Left hindlimb (tissue), 1 donor: ENCODE results near the gene THAP4.
A peak's percentile ranks its signal among the peaks of the same experiment; 100 is the strongest.
"Not testable (repeated sequence)": the region's sequence is repeated elsewhere in the genome, so short reads cannot be mapped to it uniquely, and the experiment has no call there.

ENCODE experiments used
- DNase-seq: peaks from one replicate; pipeline ENCODE4 v3.0.0-alpha.2; 2018

THAP4 gene

DNA sequence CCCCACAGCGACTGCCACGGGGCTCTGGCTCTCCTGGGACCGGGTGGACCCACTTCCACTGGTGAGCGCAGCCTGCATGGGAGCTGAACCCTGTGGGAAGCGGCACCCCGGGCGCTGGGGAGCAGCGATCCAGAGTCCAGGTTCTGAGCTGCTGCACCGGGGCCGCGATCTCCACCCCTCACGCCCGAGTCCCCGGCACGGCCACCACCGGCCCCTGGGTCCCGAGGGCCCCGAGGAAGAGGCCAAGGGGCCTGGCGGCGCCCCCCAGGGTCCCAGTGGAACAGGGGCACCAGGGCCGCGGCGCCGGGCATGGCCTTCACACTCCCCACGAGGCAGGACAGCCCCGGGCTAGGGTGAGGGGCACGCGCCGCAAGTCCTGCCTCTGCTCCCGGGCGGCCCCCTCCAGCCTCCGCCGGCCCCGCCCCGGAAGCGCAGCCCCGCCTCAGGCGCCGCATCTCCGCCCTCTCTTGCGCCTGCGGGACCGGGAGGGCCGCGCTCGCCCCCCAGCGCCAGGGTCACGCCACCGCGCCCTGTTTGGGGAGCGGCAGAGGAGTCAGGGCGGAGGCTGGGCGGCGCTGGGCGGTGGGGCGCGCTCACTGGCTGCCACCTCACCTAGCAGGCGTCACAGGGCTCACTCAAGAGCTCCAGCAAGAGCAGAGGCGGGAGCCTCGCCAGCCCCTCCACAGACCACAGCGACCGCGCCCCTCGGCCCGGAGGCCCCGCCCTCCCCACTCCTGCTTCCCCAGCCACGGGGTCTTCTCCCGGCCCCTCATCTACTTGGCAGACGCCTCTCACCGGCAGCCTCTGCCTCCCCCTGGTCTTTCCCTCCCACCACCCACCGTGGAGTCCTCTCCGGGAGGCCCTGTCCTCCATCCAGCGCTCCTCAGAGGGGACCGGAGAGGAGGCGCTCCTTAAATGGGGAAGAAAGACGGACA, 26.8 kb downstream of the THAP4 start:
- DNase-seq = peak; percentile 85

DNA sequence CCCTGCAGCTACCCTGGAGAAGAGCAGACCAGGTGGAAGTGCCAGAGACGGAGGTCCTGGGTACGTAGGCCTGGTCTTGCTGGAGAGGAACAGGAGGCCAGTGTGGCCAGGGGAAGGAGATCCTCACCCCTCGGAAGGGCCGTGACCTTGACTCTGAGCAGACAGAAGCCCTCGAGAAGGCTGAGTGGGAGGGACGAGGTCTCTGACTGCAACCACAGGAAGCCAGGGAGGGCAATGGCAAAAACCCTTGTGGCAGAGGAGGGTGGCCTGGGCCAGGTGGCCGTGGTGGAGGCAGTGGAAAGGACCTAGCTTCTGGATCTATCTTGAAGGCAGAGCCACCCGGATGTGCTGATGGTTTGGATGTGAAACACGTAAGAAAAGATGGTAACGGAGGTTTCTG, 28.1 kb downstream of the THAP4 start:
- DNase-seq = no peak

DNA sequence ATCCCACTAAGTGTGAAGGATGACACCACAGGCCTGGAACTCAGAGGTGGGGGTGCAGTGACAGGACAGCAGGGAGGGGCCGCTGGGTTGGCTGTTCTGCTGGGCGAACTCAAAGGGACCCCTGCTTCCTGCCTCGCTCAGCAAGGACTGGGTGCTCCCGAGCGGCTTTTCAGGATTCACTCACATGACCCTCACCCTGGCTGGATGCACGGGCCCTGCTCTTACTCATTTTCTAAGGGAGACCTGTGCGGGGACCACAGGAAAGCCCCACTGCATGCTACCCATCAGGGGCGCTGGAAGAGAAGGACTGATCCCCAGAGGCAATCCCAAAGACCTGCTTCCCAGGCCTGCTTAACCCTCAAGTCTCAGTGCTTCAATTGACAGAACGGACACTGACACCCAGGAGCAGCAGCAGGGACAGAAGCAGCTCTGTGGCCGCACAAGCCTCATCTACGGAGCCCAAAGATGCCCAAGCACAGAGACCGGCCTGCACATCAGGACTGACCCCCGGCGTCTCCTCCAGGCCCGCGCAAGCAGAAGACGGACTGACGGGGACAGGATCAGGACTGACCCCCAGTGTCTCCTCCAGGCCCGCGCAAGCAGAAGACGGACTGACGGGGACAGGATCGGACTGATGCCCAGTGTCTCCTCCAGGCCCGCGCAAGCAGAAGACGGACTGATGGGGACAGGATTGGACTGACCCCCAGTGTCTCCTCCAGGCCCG, 29.6 kb downstream of the THAP4 start:
- DNase-seq = no peak

DNA sequence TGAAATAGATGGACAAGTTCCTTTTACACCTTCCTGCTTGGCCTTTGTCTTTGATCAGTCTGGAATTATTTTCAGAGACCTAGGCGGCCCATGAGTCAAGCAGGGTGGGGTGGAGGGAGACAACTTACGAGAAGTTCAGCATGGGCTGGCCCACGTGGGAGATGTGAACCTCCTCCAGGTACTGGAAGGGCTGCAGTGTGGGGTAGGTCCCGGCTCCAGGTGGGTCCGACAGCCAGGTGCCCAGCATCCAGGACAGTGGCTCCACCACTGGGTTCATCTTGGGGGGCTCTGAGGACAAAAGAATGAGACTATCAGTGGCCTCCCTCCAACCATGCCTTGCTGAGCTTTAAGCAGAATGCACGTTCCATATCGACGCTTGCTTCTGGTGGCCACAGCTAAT, 30.8 kb downstream of the THAP4 start:
- DNase-seq = no peak

DNA sequence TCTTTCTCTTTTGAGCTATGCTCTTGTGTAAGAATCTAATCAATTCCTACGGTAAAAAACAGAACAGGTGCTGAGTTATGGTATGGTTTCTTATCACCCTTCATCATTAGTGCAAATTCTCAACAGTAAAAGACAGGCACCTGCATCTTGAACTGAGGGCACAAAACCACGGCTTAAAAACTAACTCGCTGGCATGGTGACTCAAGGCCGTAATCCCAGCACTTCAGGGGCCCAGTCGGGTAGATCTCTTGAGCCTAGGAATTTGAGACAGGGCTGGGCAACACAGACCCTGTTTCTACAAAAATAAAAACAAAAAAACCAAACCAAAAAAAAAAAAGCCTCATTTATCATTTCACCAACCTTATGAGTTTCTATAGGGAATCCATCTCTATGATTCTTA, 33.3 kb downstream of the THAP4 start:
- no peak for DNase-seq

DNA sequence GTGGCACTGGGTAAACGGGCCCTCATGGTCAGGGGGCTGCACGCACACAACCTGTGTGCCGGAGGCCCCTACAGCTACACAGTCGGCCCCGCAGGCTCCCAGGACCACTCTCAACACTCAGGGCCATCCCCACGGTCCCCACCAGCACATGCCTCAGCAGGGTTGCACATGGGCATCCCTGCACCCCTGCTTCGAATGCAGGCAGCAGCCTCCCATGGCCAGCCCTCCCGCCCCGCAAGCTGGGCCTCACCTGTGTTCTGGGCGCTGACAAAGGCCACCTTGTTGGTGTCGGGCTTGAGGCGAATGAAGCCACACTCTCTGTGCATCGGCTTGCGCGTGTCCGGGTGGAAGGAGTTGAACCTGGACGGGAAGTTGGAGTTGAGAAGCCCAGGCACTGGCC, 34.2 kb downstream of the THAP4 start:
- no peak for DNase-seq

DNA sequence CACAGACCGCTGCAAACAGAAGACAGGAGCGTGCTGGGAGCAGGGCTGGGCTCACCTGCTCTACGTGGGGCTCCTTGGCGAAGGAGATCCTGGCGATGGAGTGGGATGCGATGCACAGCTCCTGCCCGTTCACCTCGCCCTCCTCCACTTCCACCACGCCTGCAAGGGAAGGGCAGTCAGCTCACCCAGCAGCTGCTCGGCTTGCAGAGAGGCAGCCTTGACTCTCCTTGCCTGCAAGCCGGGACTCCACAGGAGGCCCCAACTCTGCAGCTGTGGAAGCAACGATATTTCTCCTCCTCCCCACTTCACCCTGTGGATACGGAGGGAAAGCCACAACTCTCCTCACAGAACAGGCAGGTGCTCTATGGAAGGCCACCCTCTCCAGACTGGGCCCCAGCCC, 35.1 kb downstream of the THAP4 start:
- no peak for DNase-seq

DNA sequence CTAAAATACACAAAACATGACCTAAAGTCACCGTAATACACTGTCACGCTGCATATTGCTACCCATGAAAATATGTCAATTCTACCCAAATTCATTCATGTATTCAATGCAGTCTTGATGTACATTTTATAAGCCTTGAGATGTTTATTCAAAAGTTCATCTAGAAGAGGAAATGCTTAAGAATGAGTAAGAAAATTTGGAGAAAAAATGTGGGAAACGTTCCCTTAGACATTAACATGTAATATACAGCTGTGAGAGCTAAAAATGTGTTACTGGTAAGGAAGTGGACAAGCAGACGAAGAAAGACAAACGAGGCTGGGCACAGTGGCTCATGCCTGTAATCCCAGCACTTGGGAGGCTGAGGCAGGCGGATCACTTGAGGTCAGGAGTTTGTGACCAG, 37.3 kb downstream of the THAP4 start:
- no peak for DNase-seq

DNA sequence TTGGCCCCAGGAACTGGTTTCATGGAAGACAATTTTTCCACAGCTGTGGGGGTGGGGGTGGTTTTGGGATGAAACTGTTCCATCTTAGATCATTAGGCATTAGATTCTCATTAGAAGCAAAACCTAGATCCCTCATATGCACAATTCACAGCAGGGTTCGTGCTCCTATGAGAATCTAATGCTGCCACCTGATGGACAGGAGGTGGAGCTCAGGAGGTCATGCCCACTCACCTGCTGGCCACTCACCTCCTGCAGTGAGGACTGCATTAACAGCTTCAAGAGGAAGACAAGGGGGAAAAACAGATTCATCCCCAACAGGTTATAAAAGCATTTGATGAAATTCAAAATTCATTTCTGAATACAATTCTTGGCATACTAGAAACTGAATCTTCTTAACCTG, 38.5 kb downstream of the THAP4 start:
- no peak for DNase-seq

DNA sequence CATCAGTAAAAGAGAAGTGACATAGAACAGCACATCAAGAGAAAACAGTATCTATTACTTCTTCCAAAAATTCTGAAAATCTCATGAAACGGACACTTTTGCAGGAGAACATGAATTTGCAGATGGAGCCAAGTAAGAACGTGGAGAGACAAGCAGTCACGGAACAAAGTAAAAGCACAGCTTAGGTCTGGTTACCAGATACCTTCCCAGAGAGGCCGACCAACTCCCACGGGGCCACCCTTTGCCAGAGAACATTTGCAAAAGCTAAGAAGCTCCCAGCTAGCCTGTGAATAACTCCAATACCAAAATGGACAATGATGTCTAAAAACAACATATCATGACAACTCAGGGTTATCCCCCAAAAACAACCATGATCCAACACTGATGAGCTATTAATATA, 38.9 kb downstream of the THAP4 start:
- no peak for DNase-seq

DNA sequence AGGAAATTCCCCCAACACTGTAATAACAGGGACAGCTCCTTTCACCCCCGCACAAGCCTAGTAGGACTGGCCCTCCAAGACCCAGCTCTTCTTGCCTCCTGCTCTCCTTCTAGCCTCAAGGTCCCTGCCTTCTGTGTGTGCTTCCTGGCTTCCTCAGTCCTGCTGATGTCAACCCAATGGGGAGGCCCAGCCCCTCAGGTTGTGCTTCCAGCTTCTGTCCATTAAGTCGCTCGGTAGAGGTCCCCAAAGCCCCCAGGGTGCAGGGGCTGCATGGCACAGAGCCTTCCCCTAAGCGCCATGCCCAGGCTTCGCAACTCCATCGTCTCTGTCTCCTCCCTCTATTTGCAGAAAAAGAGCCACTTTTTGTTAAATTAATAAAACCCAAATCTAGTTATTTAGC, 39.4 kb downstream of the THAP4 start:
- no peak for DNase-seq

DNA sequence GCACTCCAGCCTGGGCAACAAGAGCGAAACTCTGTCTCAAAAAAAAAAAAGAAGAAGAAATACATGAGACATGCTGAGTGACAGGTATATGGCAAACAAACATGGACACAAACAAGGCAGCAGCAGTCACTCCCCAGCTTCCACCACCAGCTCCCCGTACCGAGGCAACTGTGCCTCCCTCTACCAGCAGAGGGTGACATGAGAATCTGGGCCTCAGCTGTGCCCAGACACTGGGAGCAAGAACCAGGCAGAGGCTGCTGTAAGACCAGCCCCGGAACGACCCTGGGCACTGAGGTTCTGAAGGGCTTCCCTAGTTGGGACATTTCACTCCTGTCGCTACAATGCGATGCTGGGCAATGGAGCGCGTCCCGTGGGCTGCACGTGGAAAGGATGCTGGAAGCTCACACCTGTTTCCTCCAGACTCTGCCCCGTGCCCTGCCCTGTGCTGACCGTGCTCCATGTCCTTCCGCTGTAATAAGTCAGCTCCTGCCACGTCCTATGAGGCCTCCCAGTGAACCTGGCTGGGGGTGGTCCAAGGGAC, 41.3 kb downstream of the THAP4 start:
- DNase-seq = no peak

DNA sequence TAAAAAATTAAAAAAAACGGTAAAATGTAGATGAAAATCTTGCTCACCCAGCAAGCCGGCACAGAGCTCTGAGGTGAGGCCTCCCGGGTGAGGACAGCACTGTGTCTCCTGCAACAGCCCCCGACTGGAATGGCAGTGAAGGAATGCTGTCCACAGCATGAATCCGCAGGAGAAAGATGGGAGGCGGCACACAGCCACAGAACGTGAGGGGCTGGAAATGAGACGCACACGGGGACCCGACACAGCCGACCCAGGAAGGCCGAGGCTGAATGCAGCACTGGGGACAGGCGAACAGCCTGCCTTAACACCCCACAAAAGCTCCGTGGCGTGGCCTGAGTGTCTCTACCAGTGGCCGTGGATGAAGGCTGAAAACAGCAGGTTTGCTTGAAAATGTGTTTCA, 43.7 kb downstream of the THAP4 start:
- DNase-seq = no peak

DNA sequence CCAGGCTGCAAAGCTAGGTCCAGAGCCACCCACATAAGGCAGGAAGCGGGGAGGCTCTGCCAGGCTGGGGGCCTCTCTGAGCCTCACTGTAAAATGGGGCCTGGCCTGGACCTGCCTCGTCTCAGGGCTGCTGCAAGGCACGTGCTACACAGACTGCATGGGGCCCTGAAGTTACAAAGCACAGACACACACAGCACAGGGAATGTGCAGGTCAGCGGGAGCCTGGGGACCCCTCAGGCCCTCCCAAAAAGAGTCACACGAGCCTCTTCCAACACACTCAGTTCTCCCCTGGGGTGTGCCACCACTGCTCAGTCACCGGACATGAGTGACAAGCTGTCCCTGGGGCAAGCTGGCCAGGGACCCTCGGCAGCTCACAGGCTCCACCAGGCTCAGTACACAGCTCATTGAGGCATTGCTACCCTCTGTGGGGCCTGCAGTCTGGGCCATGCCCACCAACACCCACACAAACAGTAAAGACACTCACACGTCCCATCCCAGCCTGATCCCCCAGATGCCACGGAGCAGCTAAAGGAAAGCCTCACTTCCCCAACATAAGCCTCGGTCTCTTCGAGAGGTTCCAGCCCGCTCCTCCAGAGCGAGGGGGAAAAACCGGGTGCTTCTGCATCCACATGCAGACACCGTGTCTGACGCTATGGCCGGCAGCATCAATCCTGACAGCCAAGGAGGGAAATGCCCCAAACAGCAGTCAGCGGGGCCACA, 44.7 kb downstream of the THAP4 start:
- no peak for DNase-seq

DNA sequence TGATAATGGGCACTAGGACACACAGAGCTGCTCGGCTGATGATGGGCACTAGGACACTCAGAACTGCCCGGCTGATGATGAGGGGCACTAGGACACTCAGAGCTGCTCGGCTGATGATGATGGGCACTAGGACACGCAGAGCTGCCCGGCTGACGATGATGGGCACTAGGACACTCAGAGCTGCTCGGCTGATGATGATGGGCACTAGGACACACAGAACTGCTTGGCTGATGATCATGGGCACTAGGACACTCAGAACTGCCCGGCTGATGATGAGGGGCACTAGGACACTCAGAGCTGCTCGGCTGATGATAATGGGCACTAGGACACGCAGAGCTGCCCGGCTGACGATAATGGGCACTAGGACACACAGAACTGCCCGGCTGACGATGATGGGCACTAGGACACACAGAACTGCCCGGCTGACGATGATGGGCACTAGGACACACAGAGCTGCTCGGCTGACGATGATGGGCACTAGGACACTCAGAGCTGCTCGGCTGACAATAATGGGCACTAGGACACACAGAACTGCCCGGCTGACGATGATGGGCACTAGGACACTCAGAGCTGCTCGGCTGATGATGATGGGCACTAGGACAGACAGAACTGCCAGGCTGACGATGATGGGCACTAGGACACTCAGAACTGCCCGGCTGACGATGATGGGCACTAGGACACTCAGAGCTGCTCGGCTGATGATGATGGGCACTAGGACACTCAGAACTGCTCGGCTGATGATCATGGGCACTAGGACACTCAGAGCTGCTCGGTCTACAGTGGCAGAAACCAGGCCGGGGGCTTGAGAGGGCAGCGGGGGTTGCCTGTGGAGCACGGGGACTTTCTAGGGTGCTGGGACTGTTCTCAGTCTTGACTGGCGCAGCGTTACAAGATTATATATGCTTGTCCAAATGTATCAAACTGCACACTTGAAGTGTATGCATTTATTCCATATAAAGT, 46.2 kb downstream of the THAP4 start:
- DNase-seq = not testable (repeated sequence)

DNA sequence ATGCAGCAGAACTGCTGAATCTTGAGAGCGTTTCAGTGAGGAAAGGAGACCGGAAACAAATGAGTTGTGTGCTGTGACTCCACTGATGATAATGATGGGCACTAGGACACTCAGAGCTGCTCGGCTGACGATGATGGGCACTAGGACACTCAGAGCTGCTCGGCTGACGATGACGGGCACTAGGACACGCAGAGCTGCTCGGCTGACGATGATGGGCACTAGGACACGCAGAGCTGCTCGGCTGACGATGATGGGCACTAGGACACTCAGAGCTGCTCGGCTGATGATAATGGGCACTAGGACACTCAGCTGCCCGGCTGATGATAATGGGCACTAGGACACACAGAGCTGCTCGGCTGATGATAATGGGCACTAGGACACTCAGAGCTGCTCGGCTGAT, 47.1 kb downstream of the THAP4 start:
- not testable (repeated sequence) for DNase-seq

DNA sequence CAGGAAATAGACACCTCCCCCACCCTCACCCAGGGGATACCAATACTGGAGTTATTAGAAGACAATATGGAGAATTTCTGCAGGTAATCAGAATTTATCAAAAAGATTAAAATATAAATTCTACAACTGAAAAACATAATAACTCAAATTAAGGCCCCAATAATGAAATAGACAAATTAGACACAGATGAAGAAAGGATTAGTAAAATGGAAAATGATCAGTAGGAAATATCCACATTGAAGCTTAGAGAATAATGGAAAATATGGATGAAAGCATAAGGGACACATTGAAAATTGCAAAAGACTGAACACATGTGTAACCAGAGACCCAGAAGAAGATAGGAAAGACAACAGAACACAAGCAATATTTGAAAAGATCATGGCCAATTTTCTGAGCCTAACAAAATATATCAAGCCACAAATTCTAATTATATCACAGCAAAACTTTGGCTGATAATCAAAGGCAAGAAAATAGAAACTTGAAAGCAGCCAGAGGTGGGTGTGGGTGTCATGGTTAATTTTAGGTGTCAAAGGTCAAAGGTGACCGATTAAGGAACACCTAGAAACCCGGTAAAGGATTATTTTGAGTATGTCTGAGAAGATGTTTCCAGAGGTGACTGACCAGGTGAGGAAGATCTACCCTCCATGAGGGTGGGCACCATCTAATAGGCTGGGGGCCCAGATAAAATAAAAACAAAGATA, 50.2 kb downstream of the THAP4 start:
- DNase-seq = no peak

DNA sequence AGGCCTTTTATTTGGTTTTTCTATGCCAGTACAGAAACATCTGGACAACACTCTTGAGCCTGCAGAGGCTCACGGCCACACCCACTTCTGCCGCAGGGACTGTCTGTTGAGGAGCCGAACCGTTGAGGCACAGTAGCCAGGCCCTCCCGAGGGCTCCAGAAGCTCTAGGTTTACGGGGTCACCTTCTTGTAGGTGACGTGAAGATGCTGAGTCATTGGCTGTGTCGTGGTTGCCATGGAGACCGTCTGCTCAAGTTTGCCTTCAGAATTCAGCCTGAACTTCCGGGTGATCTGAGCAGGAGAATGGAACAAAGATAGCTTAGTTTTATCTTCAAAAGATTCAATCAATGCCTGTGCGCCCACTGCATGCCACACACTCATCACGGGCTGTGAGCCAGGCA, 52.5 kb downstream of the THAP4 start:
- DNase-seq = no peak

DNA sequence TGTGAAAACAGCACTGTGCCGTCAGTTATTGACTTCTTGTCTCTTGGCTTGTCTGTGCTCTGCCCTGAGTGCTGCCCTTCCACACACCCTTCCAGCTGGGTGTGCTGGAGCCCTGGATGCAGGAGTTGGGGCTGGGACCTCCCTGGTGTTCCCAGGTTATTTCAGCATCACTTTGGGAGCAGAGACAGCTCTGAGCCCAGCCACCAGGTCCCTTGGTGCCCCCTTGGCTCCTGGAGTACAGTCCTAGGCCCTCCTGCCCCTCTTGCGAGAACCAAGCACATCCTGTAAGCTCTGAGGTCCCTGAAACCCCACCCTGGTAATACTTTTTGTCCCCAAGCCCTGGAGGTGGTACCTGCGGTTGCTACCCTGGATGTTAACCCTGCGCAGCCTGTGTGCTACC, 54.2 kb downstream of the THAP4 start:
- DNase-seq = no peak

DNA sequence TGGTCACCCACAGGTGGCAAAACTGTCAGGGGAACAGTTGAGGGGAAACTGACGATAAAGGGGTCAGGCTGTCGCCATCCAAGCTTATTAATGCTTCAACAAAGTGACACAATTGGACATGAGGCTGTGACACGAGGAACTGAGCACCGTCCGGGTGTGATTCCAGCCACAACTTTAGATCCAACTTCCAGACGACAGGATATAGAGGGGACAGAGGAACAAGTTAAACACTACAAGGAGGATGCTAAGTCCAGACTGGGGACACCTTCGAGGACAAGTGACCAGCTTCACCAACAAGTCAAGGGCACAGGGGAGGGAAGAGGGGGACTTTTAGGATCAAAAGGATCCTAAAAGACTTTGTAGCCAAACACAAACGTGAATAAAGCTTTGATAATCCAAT, 54.6 kb downstream of the THAP4 start:
- no peak for DNase-seq

DNA sequence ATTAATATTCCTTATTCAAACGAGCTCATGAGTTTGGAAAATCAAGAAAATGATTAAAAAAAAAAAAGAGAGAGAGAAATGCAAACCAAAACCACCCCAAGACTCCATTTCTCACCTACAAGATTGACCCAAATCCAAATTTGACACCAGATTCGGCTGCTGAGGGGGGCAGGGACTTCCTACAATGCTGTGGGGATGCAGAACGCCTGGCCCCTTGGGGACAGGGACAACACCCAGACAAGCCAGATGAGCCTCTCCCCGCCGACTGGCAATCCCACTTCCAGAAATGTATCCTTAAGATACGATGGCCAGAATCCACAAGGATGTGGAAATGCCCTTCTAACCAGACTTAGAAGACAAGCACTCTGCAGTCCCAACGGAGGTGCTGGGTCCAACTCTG, 57.7 kb downstream of the THAP4 start:
- DNase-seq = no peak
